Stimulated activated naive CD8-positive, alpha-beta T cell treated with anti-CD3 and anti-CD28 coated beads, Interleukin-15, amount 100 ng/mL, for 72 hours (primary cell): ENCODE measurements around the gene KATNAL1.
A peak's percentile ranks its signal among the peaks of the same experiment; 100 is the strongest.

Experiments
- ATAC-seq: fragments of 150-1000 bp; cut with Tn5 transposase; 2 replicates; pipeline ENCODE4 v1.10.0; 2021; ENCODE audit warnings: mild to moderate bottlenecking, moderate library complexity
- DNase-seq, 2 donors: peaks; one replicate each; pipeline ENCODE4 v3.0.0; 2021 to 2022
- H3K27ac Mint-ChIP-seq, 2 donors: one replicate each; pipeline ENCODE4 v1.8.0; 2022; ENCODE audit warnings: mild to moderate bottlenecking in 2 of 2, mixed read lengths in 2 of 2, moderate library complexity in 2 of 2
- H3K27me3 Mint-ChIP-seq: one replicate; pipeline ENCODE4 v1.8.0; 2022; ENCODE audit warnings: mixed read lengths
- H3K4me1 Mint-ChIP-seq: one replicate; pipeline ENCODE4 v1.8.0; 2022; ENCODE audit warnings: mild to moderate bottlenecking, mixed read lengths
- H3K4me3 Mint-ChIP-seq, 2 donors: one replicate each; pipeline ENCODE4 v1.8.0; 2022; ENCODE audit warnings: mild to moderate bottlenecking in 2 of 2, mixed read lengths in 2 of 2, moderate library complexity in 1 of 2
- H3K9me3 Mint-ChIP-seq, 2 donors: one replicate each; pipeline ENCODE4 v1.8.0; 2022; ENCODE audit warnings: mixed read lengths in 2 of 2

The KATNAL1 gene

DNA sequence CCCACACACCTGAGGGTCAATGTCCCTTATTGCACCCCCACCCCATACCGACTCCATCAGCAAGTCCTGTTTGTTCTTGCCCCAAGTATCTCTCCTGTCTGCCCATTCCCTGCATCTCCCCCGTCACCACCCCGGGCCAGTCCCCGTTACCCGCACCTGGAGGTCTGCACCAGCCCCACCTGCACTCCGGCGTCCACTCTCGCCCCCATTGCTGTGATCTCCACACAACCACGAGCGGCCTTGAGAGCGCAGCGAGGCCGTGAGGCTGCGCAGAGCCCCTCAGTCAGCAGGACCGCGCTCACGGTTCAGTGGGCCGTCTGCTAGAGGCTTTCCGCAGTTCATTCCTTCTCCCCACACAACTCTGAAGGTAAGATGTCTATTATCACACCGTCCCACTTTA, 152.8 kb downstream of the KATNAL1 start:
- H3K9me3 Mint-ChIP-seq: no peaks in the 10 kb centered on the region
- no peak for ATAC-seq
- peaks cover 7% of the 10 kb centered on the region for H3K27me3 Mint-ChIP-seq
- H3K4me3 Mint-ChIP-seq: no peak overlapping the region
- peak overlapping the region in 1 of 2 donors; percentile 31 for H3K27ac Mint-ChIP-seq
- DNase-seq: no peak
- H3K4me1 Mint-ChIP-seq: peaks cover 47% of the 10 kb centered on the region

- no peaks in the 10 kb centered on the region for H3K9me3 Mint-ChIP-seq
- no peak overlapping the region for H3K4me3 Mint-ChIP-seq
- ATAC-seq (no peak), DNase-seq (no peak)
- peaks cover 47% of the 10 kb centered on the region for H3K4me1 Mint-ChIP-seq
- H3K27me3 Mint-ChIP-seq: peaks cover 7% of the 10 kb centered on the region
- H3K27ac Mint-ChIP-seq: peak overlapping the region in 1 of 2 donors; percentile 61
Measured at GRCh38 chr13:30153545-30154426, 153.6 kb downstream of the KATNAL1 start.
